WERI-Rb-1 (cell line): ENCODE results near the gene RGS18.

ENCODE experiments used
- DNase-seq: peaks from one replicate; pipeline ENCODE4 v3.0.0-alpha.2; 2020
- H3K27ac ChIP-seq: fragments of 250-450 bp; sonication (Bioruptor Pico); 2 replicates; pipeline ENCODE4 v1.5.1; 2020; ENCODE audit warnings: mild to moderate bottlenecking, moderate library complexity
- H3K27me3 ChIP-seq: fragments of 250-450 bp; sonication (Bioruptor Pico); 2 replicates; pipeline ENCODE4 v1.5.1; 2021; ENCODE audit warnings: mild to moderate bottlenecking, low read depth, moderate library complexity; ENCODE audit not compliant: insufficient read depth, severe bottlenecking
- H3K36me3 ChIP-seq: fragments of 250-450 bp; sonication (Bioruptor Pico); 2 replicates; pipeline ENCODE4 v1.5.1; 2020; ENCODE audit warnings: mild to moderate bottlenecking, moderate library complexity
- H3K4me3 ChIP-seq: 2 replicates; pipeline ENCODE4 v1.5.1; 2011; ENCODE audit warnings: low read depth, mild to moderate bottlenecking, control low read depth, low read length
- H3K9me3 ChIP-seq: fragments of 250-450 bp; sonication (Bioruptor Pico); 2 replicates; pipeline ENCODE4 v1.5.1; 2021; ENCODE audit warnings: mild to moderate bottlenecking, moderate library complexity; ENCODE audit not compliant: severe bottlenecking
- CTCF ChIP-seq: IDR thresholded peaks from 2 replicates; pipeline ENCODE4 v1.5.1; 2011; ENCODE audit warnings: low read depth, mild to moderate bottlenecking, control low read depth, inconsistent platforms, low read length

The RGS18 gene

GRCh38 chr1:192140382-192140781, 17.9 kb upstream of the RGS18 start:
- no peak for TF ChIP-seq CTCF
- no peak for DNase-seq

GRCh38 chr1:192147221-192147620, 11.0 kb upstream of the RGS18 start:
- TF ChIP-seq CTCF = no peak
- no peaks in the 10 kb centered on the region for H3K9me3 ChIP-seq
- H3K4me3 ChIP-seq = no peak overlapping the region
- no peaks in the 10 kb centered on the region for H3K27me3 ChIP-seq
- no peaks in the 10 kb centered on the region for H3K36me3 ChIP-seq
- no peak for DNase-seq
- H3K27ac ChIP-seq = no peak overlapping the region

More at GRCh38 chr1:192140382-192140781, 17.9 kb upstream of the RGS18 start:
- Histone ChIP-seq H3K27me3 (no peaks in the 10 kb centered on the region), H3K9me3 (no peaks in the 10 kb centered on the region), H3K36me3 (no peaks in the 10 kb centered on the region), H3K27ac (no peak overlapping the region), H3K4me3 (no peak overlapping the region)

GRCh38 chr1:192147696-192148095, 10.6 kb upstream of the RGS18 start:
- Histone ChIP-seq H3K27ac (no peak overlapping the region), H3K9me3 (no peaks in the 10 kb centered on the region), H3K4me3 (no peak overlapping the region), H3K27me3 (no peaks in the 10 kb centered on the region), H3K36me3 (no peaks in the 10 kb centered on the region)
- no peak for DNase-seq
- TF ChIP-seq CTCF = no peak

GRCh38 chr1:192151176-192151575, 7.1 kb upstream of the RGS18 start:
- H3K27ac ChIP-seq = no peak overlapping the region
- no peak for TF ChIP-seq CTCF
- DNase-seq = no peak
- H3K27me3 ChIP-seq = no peaks in the 10 kb centered on the region
- H3K36me3 ChIP-seq = no peaks in the 10 kb centered on the region
- H3K9me3 ChIP-seq = no peaks in the 10 kb centered on the region
- no peak overlapping the region for H3K4me3 ChIP-seq

- no peaks in the 10 kb centered on the region for H3K27me3 ChIP-seq
- DNase-seq = no peak
- H3K36me3 ChIP-seq = no peaks in the 10 kb centered on the region
- no peaks in the 10 kb centered on the region for H3K9me3 ChIP-seq
- H3K4me3 ChIP-seq = no peak overlapping the region
- no peak for TF ChIP-seq CTCF
- H3K27ac ChIP-seq = no peak overlapping the region
Measured at GRCh38 chr1:192153276-192153675, 5.0 kb upstream of the RGS18 start.

GRCh38 chr1:192157067-192157466, 1.2 kb upstream of the RGS18 start:
- no peak for DNase-seq
- Histone ChIP-seq H3K27ac (no peak overlapping the region), H3K36me3 (no peaks in the 10 kb centered on the region), H3K27me3 (no peaks in the 10 kb centered on the region), H3K9me3 (no peaks in the 10 kb centered on the region), H3K4me3 (no peak overlapping the region)
- TF ChIP-seq CTCF = no peak
